ENCODE data around the gene ERGIC1. TPM values are rescaled to one million over a fixed set of nuclear protein-coding genes. Genes with fewer than 3 reads are reported as not detected.
"Not testable (repeated sequence)": the region's sequence is repeated elsewhere in the genome, so short reads cannot be mapped to it uniquely, and the experiment has no call there.

ERGIC1 gene
- total RNA-seq, 1 donor = 109 TPM

DNA sequence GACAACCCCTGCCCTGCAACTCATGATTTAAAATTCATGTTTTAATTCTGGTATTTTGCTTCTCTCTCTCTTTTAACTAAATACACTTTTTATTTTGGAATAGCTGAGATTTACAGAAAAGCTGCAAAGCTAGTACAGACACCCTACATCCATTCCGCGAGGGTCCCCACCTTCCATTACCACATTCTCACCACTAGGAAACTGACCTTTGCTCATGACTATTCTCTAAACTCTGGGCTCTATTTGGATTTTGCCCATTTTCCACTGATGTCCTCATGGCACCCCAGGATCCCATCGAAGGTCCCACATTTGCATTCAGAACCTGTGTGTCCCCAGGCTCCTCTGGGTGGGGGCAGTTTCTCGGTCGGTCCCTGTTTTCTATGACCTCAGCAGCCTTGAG, 11.5 kb downstream of the ERGIC1 start:
- H3K4me2 ChIP-seq (ENCODE audit: insufficient read depth, low read length) = no peak overlapping the region
- peaks cover 7% of the 10 kb centered on the region for H3K4me1 ChIP-seq (ENCODE audit: insufficient read depth, low read length)
- DNase-seq (ENCODE audit: insufficient read length, low spot score, missing footprints) = no peak
- no peak overlapping the region for H3K27ac ChIP-seq (ENCODE audit: low read depth, low read length)
- H3K27me3 ChIP-seq (ENCODE audit: insufficient read depth, low read length) = no peaks in the 10 kb centered on the region
- H3K36me3 ChIP-seq (ENCODE audit: insufficient read depth, low read length) = peaks cover 19% of the 10 kb centered on the region
- H2AFZ ChIP-seq (ENCODE audit: low read length) = no peak overlapping the region
- TF ChIP-seq, protein P1, sequence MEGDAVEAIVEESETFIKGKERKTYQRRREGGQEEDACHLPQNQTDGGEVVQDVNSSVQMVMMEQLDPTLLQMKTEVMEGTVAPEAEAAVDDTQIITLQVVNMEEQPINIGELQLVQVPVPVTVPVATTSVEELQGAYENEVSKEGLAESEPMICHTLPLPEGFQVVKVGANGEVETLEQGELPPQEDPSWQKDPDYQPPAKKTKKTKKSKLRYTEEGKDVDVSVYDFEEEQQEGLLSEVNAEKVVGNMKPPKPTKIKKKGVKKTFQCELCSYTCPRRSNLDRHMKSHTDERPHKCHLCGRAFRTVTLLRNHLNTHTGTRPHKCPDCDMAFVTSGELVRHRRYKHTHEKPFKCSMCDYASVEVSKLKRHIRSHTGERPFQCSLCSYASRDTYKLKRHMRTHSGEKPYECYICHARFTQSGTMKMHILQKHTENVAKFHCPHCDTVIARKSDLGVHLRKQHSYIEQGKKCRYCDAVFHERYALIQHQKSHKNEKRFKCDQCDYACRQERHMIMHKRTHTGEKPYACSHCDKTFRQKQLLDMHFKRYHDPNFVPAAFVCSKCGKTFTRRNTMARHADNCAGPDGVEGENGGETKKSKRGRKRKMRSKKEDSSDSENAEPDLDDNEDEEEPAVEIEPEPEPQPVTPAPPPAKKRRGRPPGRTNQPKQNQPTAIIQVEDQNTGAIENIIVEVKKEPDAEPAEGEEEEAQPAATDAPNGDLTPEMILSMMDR (IDR thresholded peaks at IDR 0.05; ENCODE audit: extremely low read depth, low read depth, low read length) = no peak
- peaks cover 96% of the 10 kb centered on the region for H3K79me2 ChIP-seq (ENCODE audit: insufficient read depth, low read length)
- H4K20me1 ChIP-seq (ENCODE audit: insufficient read depth, low read length) = peaks cover 12% of the 10 kb centered on the region
- no peak overlapping the region for H3K4me3 ChIP-seq (ENCODE audit: insufficient read depth, low read length)
- no peaks in the 10 kb centered on the region for H3K9me3 ChIP-seq (ENCODE audit: low read depth, low read length)

DNA sequence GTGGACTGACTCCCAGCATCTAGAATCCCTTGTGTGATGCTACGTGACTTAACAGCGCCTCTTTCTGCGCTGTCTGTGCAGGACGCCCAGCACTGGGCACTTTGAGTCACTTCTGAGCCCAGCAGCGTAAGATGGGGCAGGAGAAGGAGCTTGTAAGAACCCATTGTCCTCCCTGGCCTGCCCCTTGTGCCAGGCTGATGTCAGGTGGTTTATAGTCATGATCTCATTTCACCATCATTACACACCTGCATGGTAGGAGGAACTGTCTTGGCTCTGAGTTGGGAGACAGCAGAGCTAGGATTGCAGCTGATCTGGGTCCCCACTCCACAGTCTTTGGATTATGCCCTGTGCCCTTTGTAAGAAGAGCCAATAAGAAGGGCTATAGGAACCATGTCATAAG, 12.2 kb downstream of the ERGIC1 start:
- Histone ChIP-seq H3K27ac (ENCODE audit: low read depth, low read length) (no peak overlapping the region), H3K79me2 (ENCODE audit: insufficient read depth, low read length) (peaks cover 90% of the 10 kb centered on the region), H3K27me3 (ENCODE audit: insufficient read depth, low read length) (no peaks in the 10 kb centered on the region), H3K4me3 (ENCODE audit: insufficient read depth, low read length) (no peak overlapping the region), H3K4me1 (ENCODE audit: insufficient read depth, low read length) (peaks cover 7% of the 10 kb centered on the region), H2AFZ (ENCODE audit: low read length) (no peak overlapping the region), H3K4me2 (ENCODE audit: insufficient read depth, low read length) (no peak overlapping the region), H3K9me3 (ENCODE audit: low read depth, low read length) (no peaks in the 10 kb centered on the region), H4K20me1 (ENCODE audit: insufficient read depth, low read length) (peaks cover 12% of the 10 kb centered on the region), H3K36me3 (ENCODE audit: insufficient read depth, low read length) (peaks cover 15% of the 10 kb centered on the region)
- DNase-seq (ENCODE audit: insufficient read length, low spot score, missing footprints) = peak; percentile 57
- TF ChIP-seq, protein P1 (IDR thresholded peaks at IDR 0.05; ENCODE audit: extremely low read depth, low read depth, low read length) = no peak

DNA sequence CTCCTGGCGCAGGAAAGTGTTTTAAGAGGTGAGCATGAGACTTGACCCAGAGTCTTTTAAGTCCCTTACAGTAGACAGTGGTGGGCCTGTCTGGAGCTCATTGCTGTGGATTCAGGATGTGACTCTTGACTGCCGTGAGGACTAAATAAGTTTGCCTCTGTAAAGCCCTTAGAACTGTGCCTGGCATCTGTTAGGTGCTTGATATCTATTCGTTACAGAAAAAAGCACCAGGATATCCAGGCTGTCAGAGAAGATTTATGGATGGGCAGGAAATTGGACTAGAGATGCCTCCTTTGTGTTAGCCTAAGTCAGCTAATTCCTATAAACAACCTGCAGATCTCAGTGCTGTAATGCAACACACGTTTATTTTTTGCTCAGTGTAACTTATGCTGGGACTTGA, 12.6 kb downstream of the ERGIC1 start:
- Histone ChIP-seq H4K20me1 (ENCODE audit: insufficient read depth, low read length) (peaks cover 12% of the 10 kb centered on the region), H3K36me3 (ENCODE audit: insufficient read depth, low read length) (peaks cover 15% of the 10 kb centered on the region)

DNA sequence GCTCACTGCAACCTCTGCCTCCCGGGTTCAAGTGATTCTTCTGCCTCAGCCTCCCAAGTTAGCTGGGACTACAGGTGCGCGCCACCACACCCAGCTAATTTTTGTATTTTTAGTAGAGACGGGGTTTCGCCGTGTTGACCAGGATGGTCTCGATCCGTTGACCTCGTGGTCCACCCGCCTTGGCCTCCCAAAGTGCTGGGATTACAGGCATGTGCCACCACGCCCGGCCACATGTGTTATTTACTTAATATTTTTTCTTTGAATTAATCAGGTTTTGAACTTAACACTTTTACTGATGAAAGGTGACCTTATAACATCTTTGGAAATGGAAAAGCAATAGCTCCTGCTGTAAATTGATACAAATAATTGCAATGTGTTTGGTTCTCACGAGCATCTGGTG, 13.5 kb downstream of the ERGIC1 start:
- not testable (repeated sequence) for DNase-seq (ENCODE audit: insufficient read length, low spot score, missing footprints); H3K9me3 ChIP-seq (ENCODE audit: low read depth, low read length); H3K4me2 ChIP-seq (ENCODE audit: insufficient read depth, low read length); H3K4me1 ChIP-seq (ENCODE audit: insufficient read depth, low read length); H3K4me3 ChIP-seq (ENCODE audit: insufficient read depth, low read length); H3K36me3 ChIP-seq (ENCODE audit: insufficient read depth, low read length); H2AFZ ChIP-seq (ENCODE audit: low read length); H3K27me3 ChIP-seq (ENCODE audit: insufficient read depth, low read length); H3K27ac ChIP-seq (ENCODE audit: low read depth, low read length)
- Histone ChIP-seq H3K79me2 (ENCODE audit: insufficient read depth, low read length) (peaks cover 90% of the 10 kb centered on the region), H4K20me1 (ENCODE audit: insufficient read depth, low read length) (peaks cover 12% of the 10 kb centered on the region)

More for the DNA sequence above, 12.6 kb downstream of the ERGIC1 start:
- no peak overlapping the region for H3K27ac ChIP-seq (ENCODE audit: low read depth, low read length)
- no peak overlapping the region for H2AFZ ChIP-seq (ENCODE audit: low read length)
- peaks cover 7% of the 10 kb centered on the region for H3K4me1 ChIP-seq (ENCODE audit: insufficient read depth, low read length)
- H3K79me2 ChIP-seq (ENCODE audit: insufficient read depth, low read length) = peaks cover 90% of the 10 kb centered on the region
- TF ChIP-seq, protein P1 (IDR thresholded peaks at IDR 0.05; ENCODE audit: extremely low read depth, low read depth, low read length) = no peak
- DNase-seq (ENCODE audit: insufficient read length, low spot score, missing footprints) = no peak
- H3K9me3 ChIP-seq (ENCODE audit: low read depth, low read length) = no peaks in the 10 kb centered on the region
- no peak overlapping the region for H3K4me3 ChIP-seq (ENCODE audit: insufficient read depth, low read length)
- H3K27me3 ChIP-seq (ENCODE audit: insufficient read depth, low read length) = no peaks in the 10 kb centered on the region
- no peak overlapping the region for H3K4me2 ChIP-seq (ENCODE audit: insufficient read depth, low read length)

Measured in osteoblast (primary cell).